Activated naive CD4-positive, alpha-beta T cell treated with anti-CD3 and anti-CD28 coated beads for 36 hours (primary cell): ENCODE results near the gene TLCD3B. TPM values are rescaled to one million over a fixed set of nuclear protein-coding genes. Genes with fewer than 3 reads are reported as not detected.

Source experiments
- CTCF ChIA-PET: fragments of 350-600 bp; sonication (Branson Sonifier 250); formaldehyde crosslinking; loops from one replicate; lab custom pipeline; 2021; ENCODE audit warnings: antibody characterized with exemption; lab: Charles Lee
- DNase-seq: peaks from one replicate; pipeline ENCODE4 v3.0.0-alpha.2; 2020
- H3K27ac Mint-ChIP-seq: one replicate; pipeline ENCODE4 v1.8.0; 2021; ENCODE audit warnings: mild to moderate bottlenecking, mixed read lengths
- H3K27me3 Mint-ChIP-seq: one replicate; pipeline ENCODE4 v1.8.0; 2021; ENCODE audit warnings: low read depth, mixed read lengths
- H3K36me3 Mint-ChIP-seq: one replicate; pipeline ENCODE4 v1.8.0; 2021; ENCODE audit warnings: low read depth, mixed read lengths
- H3K4me1 Mint-ChIP-seq: one replicate; pipeline ENCODE4 v1.8.0; 2021; ENCODE audit warnings: low read depth, mixed read lengths
- H3K4me3 Mint-ChIP-seq: one replicate; pipeline ENCODE4 v1.8.0; 2021; ENCODE audit warnings: mild to moderate bottlenecking, moderate library complexity, mixed read lengths
- H3K9me3 Mint-ChIP-seq: one replicate; pipeline ENCODE4 v1.8.0; 2021; ENCODE audit warnings: mixed read lengths
- intact Hi-C: fragments of 100-400 bp; cut with micrococcal nuclease; formaldehyde crosslinking; loops from one replicate; pipeline ENCODE4 v1.15.1; 2023
- total RNA-seq, 2 experiments: library from RNA; stranded (reverse); gene quantifications; one replicate each; pipeline ENCODE4 v1.2.3, GENCODE V29; 2021

TLCD3B gene
- total RNA-seq, 2 experiments from 2014 or later: 4.6 to 6.1 TPM

- Mint-ChIP-seq H3K27me3 (peaks cover 18% of the 10 kb centered on the region), H3K4me1 (peaks cover 7% of the 10 kb centered on the region), H3K27ac (no peak overlapping the region), H3K9me3 (no peaks in the 10 kb centered on the region), H3K4me3 (no peak overlapping the region), H3K36me3 (no peaks in the 10 kb centered on the region)
- no peak for DNase-seq
- CTCF ChIA-PET: interaction anchor here (0.9 kb wide), 1 partner anchor 11 kb away, joined by 3 read pairs; no protein-coding TSS in a partner anchor
- intact Hi-C loops: loop anchor here (5.0 kb wide), 1 partner anchor 37 kb away; the partner anchor contains the start of gene TAOK2
Observed at GRCh38 chr16:30009085-30009862, 21.8 kb downstream of the TLCD3B start.

DNA sequence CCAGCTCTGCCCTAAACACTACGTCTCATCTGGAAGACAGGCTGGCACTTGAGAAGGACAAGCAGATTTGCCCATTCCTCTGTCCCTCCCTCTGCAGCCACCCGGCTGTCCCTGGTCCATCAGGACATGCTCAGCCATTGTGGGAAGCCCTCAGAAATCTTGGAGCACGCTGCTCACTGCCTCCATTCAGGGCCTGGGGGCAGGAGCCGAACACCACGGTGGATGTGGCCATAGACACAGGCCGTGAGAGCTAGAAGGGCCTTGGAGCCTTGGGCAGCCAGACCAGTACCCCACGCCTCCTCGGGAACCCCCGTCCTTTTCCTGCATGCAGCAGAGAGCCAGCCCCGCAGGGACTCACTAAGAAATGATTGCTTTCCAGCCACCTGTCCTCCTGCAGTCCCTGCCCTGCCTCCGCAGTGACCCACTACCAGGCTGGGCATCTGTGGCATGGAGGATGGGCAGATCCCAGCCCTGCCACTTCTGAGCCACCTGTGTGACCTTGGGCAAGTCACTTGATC is 23.6 kb downstream of the TLCD3B start:
- H3K4me3 Mint-ChIP-seq: no peak overlapping the region
- CTCF ChIA-PET: interaction anchor here (0.9 kb wide), 1 partner anchor 32 kb away, joined by 3 read pairs; no protein-coding TSS in a partner anchor
- peaks cover 7% of the 10 kb centered on the region for H3K4me1 Mint-ChIP-seq
- DNase-seq: no peak
- no peaks in the 10 kb centered on the region for H3K9me3 Mint-ChIP-seq
- intact Hi-C loops: loop anchor here (5.0 kb wide), 1 partner anchor 35 kb away; the partner anchor contains the start of gene TAOK2
- H3K27ac Mint-ChIP-seq: no peak overlapping the region
- H3K36me3 Mint-ChIP-seq: peaks cover 4% of the 10 kb centered on the region
- peaks cover 18% of the 10 kb centered on the region for H3K27me3 Mint-ChIP-seq

DNA sequence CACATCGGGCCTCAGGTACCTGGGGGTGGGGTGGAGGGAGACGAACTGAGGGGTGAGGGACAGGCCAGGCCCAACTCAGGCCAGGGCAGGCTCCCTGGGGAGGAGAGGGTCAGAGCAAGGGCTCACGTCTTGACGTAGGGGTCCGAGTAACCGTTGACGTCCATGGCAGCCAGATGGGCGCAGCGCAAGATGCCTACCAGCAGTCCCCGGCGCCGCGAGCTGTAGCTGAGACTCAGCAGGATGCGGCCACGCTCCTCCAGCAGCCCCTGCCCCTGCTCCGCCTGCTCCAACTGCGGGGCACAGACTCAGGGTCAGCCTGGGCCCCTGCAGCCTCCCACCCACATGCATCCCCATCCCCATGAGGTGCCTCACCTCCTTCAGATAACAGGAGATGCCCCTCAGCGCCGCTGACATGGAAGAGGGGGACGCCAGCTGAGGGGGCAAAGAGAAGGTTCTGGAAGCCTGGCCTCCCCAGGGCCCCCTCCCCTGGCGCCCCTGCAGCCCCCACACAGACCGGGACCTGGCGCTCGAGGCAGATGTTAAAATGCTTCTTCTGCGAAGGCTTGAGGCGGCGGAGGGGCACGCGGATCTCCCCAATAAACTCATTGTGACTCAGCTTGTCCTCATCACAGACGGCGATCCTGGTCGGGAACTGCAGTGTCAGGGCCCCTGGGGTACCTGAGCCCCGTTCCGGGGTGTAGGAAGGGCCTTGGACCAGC is 24.3 kb downstream of the TLCD3B start:
- Mint-ChIP-seq H3K36me3 (peaks cover 9% of the 10 kb centered on the region), H3K4me3 (no peak overlapping the region), H3K9me3 (no peaks in the 10 kb centered on the region), H3K27ac (no peak overlapping the region), H3K4me1 (peaks cover 4% of the 10 kb centered on the region), H3K27me3 (peaks cover 14% of the 10 kb centered on the region)
- CTCF ChIA-PET: interaction anchor here (1.2 to 1.3 kb wide), 2 partner anchors 14 to 49 kb away, joined by 3 to 5 read pairs; no protein-coding TSS in a partner anchor
- DNase-seq: no peak
- intact Hi-C loops: loop anchor here (5.0 kb wide), 1 partner anchor 35 kb away; the partner anchor contains the start of gene TAOK2

DNA sequence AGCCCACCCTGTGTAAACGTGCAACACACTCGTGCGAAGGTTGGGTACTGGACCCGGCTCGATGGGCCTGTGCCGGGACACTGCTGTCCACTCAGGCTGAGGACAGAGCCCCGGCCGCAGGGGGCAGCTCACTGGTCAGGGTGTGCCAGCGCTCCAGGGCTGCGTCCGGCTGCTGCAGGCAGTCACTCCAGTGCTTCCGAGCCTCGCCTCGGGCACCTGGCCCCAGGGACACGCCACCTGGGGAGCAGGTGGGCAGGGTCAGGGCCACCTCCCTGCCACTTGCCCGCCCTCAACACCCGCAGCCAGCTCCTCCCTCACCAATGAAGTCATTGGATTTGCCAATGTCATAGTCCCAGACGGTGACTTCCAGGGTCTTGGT is 25.0 kb downstream of the TLCD3B start:
- peaks cover 12% of the 10 kb centered on the region for H3K27me3 Mint-ChIP-seq
- H3K9me3 Mint-ChIP-seq: no peaks in the 10 kb centered on the region
- intact Hi-C loops: loop anchor here (5.0 kb wide), 1 partner anchor 34 kb away; the partner anchor contains the start of gene TAOK2
- no peak overlapping the region for H3K27ac Mint-ChIP-seq
- peaks cover 9% of the 10 kb centered on the region for H3K36me3 Mint-ChIP-seq
- DNase-seq: no peak
- no peak overlapping the region for H3K4me3 Mint-ChIP-seq
- H3K4me1 Mint-ChIP-seq: peaks cover 4% of the 10 kb centered on the region
- CTCF ChIA-PET: interaction anchor here (0.6 to 1.3 kb wide), 7 partner anchors 9 to 344 kb away, joined by 3 to 5 read pairs (median 3); partner anchors contain the start of gene KCTD13

DNA sequence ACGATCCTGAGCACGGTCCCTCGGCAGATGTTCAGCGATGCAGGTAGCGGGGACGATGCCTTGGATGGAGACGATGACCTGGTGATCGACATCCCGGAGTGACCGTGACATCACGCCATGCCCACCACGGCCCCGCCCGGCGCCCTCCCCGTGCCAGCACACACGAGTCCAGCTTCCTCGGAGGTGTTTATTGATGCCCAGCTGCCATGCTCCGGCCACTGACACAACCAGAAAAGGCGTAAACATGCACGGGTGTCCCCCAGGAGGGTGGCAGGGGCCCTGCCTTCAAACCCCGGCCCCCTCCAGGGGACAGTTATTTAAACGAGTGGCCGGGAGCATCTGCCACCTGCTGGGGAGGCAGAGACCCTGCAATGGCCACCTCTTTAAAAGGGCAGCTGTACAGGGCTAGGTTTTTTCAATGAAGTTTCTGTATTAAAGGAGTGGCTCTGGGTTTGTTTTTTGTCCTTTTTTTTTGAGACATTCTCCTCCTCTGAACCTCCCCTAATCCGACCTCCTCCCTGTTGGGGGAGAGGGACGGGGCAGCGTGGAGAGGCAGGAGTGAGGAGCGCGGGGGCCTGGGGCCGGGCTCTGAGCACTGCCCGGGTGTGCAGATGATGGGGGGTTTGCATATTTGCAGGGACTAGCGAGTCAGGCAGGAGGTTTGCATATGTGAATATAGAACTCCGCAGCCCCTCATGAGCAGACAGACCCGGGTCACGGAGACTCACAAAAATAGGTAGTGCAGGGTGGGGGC is 25.6 kb downstream of the TLCD3B start:
- H3K27ac Mint-ChIP-seq: no peak overlapping the region
- CTCF ChIA-PET: interaction anchor here (0.6 to 1.3 kb wide), 9 partner anchors 9 to 343 kb away, joined by 3 to 5 read pairs (median 3); partner anchors contain the start of gene KCTD13
- H3K36me3 Mint-ChIP-seq: peaks cover 9% of the 10 kb centered on the region
- peaks cover 11% of the 10 kb centered on the region for H3K27me3 Mint-ChIP-seq
- H3K4me3 Mint-ChIP-seq: no peak overlapping the region
- peaks cover 3% of the 10 kb centered on the region for H3K4me1 Mint-ChIP-seq
- DNase-seq: peak; percentile 49
- H3K9me3 Mint-ChIP-seq: no peaks in the 10 kb centered on the region
- intact Hi-C loops: loop anchor here (1.0 to 5.0 kb wide), 2 partner anchors 33 to 142 kb away; partner anchors contain the start of genes CDIPT and TAOK2

- no peak overlapping the region for H3K27ac Mint-ChIP-seq
- H3K36me3 Mint-ChIP-seq: peaks cover 10% of the 10 kb centered on the region
- H3K4me3 Mint-ChIP-seq: no peak overlapping the region
- H3K9me3 Mint-ChIP-seq: no peaks in the 10 kb centered on the region
- DNase-seq: no peak
- CTCF ChIA-PET: interaction anchor here (0.6 to 1.3 kb wide), 6 partner anchors 27 to 305 kb away, joined by 3 to 6 read pairs (median 3); partner anchors contain the start of genes KCTD13 and TLCD3B
- intact Hi-C loops: loop anchor here (1.0 to 5.0 kb wide), 2 partner anchors 33 to 142 kb away; partner anchors contain the start of genes CDIPT and TAOK2
- H3K27me3 Mint-ChIP-seq: peaks cover 6% of the 10 kb centered on the region
- H3K4me1 Mint-ChIP-seq: peaks cover 1% of the 10 kb centered on the region
Observed at GRCh38 chr16:30004811-30005242, 26.2 kb downstream of the TLCD3B start.

DNA sequence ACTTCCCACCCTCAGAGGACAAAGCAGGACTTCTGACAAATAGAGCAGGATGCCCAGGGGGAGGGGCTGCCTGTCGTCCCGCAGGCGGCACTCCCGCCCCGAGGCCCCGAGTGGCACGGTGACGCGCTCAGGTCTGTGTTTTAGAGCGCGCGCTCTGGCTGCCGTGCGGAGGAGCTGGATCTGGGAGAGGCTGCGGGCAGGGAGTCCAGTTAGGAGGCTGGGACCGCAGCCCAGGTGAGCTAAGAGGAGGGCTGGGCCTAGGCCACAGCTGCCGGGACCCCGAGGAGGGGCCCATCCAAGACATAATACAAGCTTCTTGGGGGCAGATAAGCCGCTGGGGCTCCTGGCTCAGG is 26.7 kb downstream of the TLCD3B start:
- peaks cover 4% of the 10 kb centered on the region for H3K4me1 Mint-ChIP-seq
- H3K36me3 Mint-ChIP-seq: peaks cover 13% of the 10 kb centered on the region
- no peak for DNase-seq
- CTCF ChIA-PET: interaction anchor here (0.6 to 1.3 kb wide), 5 partner anchors 27 to 305 kb away, joined by 3 to 6 read pairs (median 3); partner anchors contain the start of gene TLCD3B
- no peak overlapping the region for H3K4me3 Mint-ChIP-seq
- intact Hi-C loops: no loop called here
- no peak overlapping the region for H3K27ac Mint-ChIP-seq
- peaks cover 3% of the 10 kb centered on the region for H3K27me3 Mint-ChIP-seq
- no peaks in the 10 kb centered on the region for H3K9me3 Mint-ChIP-seq

- no peaks in the 10 kb centered on the region for H3K27me3 Mint-ChIP-seq
- H3K36me3 Mint-ChIP-seq: peaks cover 13% of the 10 kb centered on the region
- CTCF ChIA-PET: interaction anchor here (0.6 to 1.3 kb wide), 4 partner anchors 28 to 304 kb away, joined by 3 to 6 read pairs (median 3); partner anchors contain the start of gene TLCD3B
- no peak overlapping the region for H3K4me3 Mint-ChIP-seq
- no peak for DNase-seq
- H3K27ac Mint-ChIP-seq: no peak overlapping the region
- H3K9me3 Mint-ChIP-seq: no peaks in the 10 kb centered on the region
- intact Hi-C loops: no loop called here
- peaks cover 4% of the 10 kb centered on the region for H3K4me1 Mint-ChIP-seq
Observed at GRCh38 chr16:30003670-30004423, 27.2 kb downstream of the TLCD3B start.

DNA sequence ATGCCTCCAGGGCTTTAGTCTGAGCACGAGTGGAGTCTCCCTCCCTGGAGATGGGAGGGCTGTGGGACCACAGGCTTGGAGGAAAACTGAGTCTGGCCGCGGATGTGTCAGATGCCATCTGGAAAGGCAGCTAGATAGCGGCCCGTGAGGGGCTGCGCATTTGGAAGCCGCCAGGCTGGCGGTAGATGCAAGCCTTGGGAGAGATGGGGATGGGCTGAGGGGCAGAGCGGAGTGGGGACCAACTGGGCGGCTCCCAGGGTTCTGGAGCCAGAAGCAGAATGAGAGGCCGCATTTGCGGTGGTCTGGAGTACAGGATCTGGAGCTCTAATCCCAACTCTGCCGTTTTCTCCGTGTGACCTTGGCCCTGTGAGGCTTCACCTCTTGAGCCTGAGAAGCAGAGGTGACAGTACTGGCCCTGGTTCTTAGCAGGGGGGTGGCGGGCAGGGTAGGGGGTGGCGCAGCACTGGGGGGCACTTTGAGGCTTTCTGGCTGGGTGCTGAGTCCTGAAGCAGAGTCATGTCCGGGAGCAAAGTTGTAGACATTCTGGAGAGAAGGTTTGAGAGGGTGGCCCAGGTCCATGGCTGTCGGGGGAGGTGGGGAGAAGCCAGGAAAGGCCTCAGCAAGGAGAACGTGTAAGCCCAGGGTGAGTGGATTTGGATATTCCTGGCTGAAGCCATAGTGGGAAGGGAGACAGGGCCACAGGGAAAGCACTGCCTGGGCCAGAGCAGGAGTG is 28.3 kb downstream of the TLCD3B start:
- Mint-ChIP-seq H3K4me3 (no peak overlapping the region), H3K27me3 (no peaks in the 10 kb centered on the region), H3K36me3 (peaks cover 21% of the 10 kb centered on the region), H3K4me1 (peaks cover 11% of the 10 kb centered on the region), H3K27ac (no peak overlapping the region), H3K9me3 (no peaks in the 10 kb centered on the region)
- no peak for DNase-seq
- CTCF ChIA-PET: no interaction called here
- intact Hi-C loops: no loop called here
